Stimulated activated CD8-positive, alpha-beta memory T cell treated with anti-CD3 and anti-CD28 coated beads, Interleukin-4, amount 100 ng/mL, for 24 hours (primary cell): ENCODE data around the gene ZNF597.

Experiments
- DNase-seq: peaks from one replicate; pipeline ENCODE4 v3.0.0-alpha.2; 2020; ENCODE audit warnings: low read depth

ZNF597 gene

GRCh38 chr16:3454631-3455147, 11.4 kb upstream of the ZNF597 start:
- DNase-seq: no peak

GRCh38 chr16:3454093-3454492, 10.8 kb upstream of the ZNF597 start:
- no peak for DNase-seq

- DNase-seq: no peak
These were observed 706 bp upstream of the ZNF597 start for GRCh38 chr16:3444032-3444388.

- no peak for DNase-seq
These were observed 3.7 kb downstream of the ZNF597 start for GRCh38 chr16:3439637-3440036.

GRCh38 chr16:3434373-3434772, 8.9 kb downstream of the ZNF597 start:
- no peak for DNase-seq

GRCh38 chr16:3431779-3432219, 11.5 kb downstream of the ZNF597 start:
- peak; percentile 60 for DNase-seq

DNA sequence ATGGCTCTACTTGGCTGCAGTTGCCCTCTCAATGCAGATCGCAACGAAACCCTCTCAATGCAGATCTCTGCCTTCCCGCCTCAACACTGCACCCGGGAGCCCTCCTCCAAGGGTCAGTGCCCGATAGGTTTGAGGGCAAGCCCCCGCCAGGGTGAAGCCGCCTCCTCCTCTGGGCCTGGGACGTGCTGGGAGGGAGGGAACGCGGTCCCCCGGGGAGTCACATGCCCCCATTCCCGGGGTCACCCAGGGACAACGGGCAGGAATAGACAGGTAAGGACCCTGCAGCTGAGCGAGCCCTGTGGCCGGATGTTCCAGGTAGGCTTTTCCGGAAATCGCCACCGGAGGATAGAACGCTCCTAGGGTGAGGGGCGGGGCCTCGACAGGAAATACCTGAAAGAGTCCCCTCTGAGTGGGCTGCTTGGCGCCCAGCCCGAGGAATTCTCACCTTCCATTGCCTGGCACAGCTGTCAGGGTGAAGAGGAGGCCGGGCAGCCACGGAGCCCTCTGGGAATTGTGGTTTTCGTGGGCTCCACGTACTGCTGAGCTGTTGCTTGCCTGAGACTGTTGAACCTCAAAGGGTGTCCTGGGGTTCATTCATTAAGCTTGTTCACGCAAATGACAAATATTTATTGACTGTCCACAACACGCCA, 29.4 kb downstream of the ZNF597 start:
- no peak for DNase-seq

DNA sequence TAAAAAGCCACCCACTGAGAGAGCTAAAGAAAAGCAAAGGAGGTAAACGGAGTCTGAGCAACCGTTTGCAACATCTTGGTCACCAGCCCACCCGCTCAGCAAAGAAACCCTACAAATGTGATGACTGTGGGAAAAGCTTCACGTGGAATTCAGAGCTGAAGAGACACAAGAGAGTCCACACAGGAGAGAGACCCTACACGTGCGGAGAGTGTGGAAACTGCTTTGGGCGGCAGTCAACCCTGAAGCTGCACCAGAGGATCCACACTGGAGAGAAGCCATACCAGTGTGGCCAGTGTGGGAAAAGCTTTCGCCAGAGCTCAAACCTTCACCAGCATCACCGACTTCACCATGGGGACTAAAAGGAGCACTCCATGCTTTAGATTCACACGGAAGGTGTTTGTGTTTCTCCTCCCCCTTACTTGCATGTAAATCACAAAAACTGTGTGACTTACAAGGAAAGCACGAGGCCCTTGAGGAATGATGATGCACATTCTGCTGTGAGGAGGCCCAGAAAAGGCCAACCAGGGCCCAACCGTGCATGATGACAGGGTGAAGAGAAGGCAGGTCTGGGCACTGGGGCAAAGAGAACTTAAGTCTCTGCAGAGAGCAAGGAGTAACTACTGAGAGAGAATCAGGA, 34.6 kb downstream of the ZNF597 start:
- no peak for DNase-seq

DNA sequence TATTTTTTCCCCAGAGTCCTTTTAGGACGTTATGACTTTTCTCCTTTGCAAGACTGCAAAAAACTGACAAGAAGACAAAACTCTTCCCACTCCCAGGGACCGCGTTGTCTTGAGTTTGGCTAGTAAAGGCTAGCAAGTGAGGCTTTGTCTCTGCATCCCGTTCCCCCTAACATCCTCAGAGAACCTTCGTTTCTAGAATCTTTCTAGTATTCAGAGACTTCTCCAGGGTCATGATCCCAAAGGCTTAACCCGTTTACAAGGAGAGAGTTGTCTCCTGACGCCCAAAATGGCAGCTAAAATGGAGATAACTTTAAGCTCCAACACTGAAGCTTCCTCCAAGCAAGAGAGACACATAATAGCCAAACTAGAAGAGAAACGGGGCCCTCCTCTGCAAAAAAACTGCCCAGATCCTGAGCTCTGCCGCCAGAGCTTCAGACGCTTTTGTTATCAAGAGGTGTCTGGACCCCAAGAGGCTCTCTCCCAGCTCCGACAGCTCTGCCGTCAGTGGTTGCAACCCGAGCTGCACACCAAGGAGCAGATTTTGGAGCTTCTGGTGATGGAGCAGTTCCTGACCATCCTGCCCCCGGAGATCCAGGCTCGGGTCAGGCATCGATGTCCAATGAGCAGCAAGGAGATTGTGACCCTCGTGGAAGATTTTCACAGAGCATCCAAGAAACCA, 41.4 kb downstream of the ZNF597 start:
- no peak for DNase-seq

DNA sequence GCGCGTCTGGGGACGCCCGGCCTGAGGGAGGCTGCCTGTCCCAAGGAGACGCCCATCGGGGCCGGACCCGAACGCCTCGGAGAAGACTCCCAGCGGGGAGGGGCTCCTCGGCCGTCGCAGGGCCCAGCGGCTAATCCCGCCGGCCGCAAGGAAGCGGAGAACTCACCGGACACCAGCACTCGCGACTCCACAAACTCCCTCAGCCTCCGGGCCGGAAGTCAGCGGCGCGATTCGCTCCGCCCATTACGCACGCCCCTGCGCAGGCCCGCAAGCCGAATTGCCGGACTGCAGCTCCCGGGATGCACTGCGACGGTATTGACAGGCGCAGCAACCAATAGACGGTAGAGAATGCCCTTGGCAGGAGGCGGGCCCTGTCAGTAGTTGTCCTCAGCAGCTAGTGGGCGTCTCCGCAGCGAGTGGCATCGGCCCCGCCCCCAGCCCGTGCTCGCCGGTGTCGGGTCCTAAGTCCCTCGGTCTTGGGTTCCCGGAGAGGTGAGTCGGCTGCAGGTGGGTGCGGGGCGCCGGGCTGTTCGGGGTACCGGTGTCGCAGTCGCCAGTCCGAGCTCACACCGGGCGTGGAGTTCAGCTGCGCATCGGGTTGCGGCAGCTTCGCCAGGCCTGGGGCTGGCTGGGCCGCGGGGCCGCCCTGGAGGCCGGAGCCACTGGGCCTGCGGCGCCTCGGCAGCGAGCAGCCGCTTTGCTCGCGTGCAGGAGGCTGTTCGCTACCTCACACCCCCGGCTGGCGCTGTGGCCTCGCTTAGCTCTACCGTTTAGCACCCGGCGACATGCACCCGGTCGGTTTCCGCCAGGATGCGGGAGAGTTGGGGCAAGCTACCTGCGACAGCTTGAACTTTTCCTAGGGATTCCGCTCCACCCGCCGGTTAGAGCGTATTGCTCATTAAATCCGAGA, 42.3 kb downstream of the ZNF597 start, which contains the start of the genes ZNF174 and ZSCAN32:
ZNF174 (plus strand) TSS at position 437 of the 910 bp plus-strand sequence. CDS start 790 bp downstream, outside the sequence.
ZSCAN32 (minus strand) TSS at position 226 of the 910 bp plus-strand sequence. CDS start 3,447 bp downstream, outside the sequence.
- DNase-seq: peak; percentile 97

GRCh38 chr16:3400446-3400778, 42.9 kb downstream of the ZNF597 start:
- no peak for DNase-seq

GRCh38 chr16:3389663-3390338, 53.5 kb downstream of the ZNF597 start:
- DNase-seq: no peak

GRCh38 chr16:3388325-3388724, 55.0 kb downstream of the ZNF597 start:
- no peak for DNase-seq

DNA sequence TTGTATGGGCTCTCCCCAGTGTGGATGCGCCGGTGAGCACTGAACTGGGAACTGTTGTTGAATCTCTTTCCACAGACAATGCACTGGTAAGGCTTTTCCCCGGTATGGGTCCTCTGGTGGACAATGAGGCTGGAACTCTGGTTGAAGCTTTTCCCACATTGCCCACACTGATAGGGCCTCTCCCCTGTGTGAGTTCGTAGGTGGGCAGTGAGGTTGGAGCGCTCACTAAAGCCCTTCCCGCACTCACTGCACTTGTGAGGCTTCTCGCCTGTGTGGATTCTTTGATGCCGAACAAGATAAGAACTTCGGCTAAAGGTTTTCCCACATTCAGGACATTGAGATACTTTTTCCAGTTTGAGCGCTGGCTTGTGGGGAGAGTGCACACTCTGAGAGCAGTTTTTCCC, 60.3 kb downstream of the ZNF597 start:
- no peak for DNase-seq
